ENCODE measurements around the gene OTOL1. TPM values are rescaled to one million over a fixed set of nuclear protein-coding genes. Genes with fewer than 3 reads are reported as not detected.

Gene OTOL1
- polyA plus RNA-seq (2013, experiment 1 of 2): not detected
- not detected for polyA plus RNA-seq (2013, experiment 2 of 2)

DNA sequence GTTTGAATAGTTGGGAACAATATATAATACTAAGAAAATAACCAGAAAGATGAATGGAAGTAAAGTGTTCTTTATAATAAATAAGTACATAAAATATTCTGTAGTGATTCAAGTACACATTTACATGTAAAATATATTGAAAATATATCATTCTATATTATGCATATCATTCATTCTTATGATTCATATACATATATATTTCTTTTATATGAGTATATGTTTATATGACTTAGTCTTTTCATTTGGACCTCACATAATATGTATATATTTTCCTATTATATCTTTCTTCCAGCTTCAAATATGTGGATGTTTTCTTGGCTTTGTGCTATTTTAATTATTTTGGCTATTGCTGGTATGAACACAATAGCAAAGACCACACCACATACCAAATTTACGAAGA lies at the start of gene OTOL1:
Gene OTOL1 (plus strand): TSS at position 301 of the 400 bp plus-strand sequence. CDS start 0 bp downstream, at position 301.
- Histone ChIP-seq H3K79me1 (ENCODE audit: low read depth, low read length) (no peaks in the 10 kb centered on the region), H3K36me3 (replicated peaks in 1 of 2; ENCODE audit: control insufficient read depth in 2 of 2, insufficient read depth in 2 of 2, low read length in 2 of 2) (no peaks in the 10 kb centered on the region), H4K91ac (ENCODE audit: low read depth, low read length, poor library complexity) (no peak within 1 kb of the TSS), H3K4me2 (ENCODE audit: insufficient read depth, low read length, poor library complexity, severe bottlenecking) (no peak within 1 kb of the TSS), H3K9ac (ENCODE audit: low read depth, low read length, poor library complexity) (no peak within 1 kb of the TSS), H3K4me3 (ENCODE audit: low read length in 2 of 2) (no peak within 1 kb of the TSS), H2AFZ (ENCODE audit: low read length) (no peak within 1 kb of the TSS), H3K4ac (ENCODE audit: low read length) (no peak within 1 kb of the TSS), H3K23ac (ENCODE audit: low read depth, low read length, poor library complexity) (no peak within 1 kb of the TSS), H2BK120ac (ENCODE audit: low read depth, low read length) (no peak within 1 kb of the TSS), H2BK15ac (ENCODE audit: low read length) (no peak within 1 kb of the TSS), H3K27me3 (ENCODE audit: control insufficient read depth in 3 of 3, insufficient read depth in 3 of 3, low read depth in 1 of 3, low read length in 3 of 3) (no peaks in the 10 kb centered on the region), H2BK5ac (ENCODE audit: low read length) (no peak within 1 kb of the TSS), H4K8ac (ENCODE audit: low read depth, low read length) (no peak within 1 kb of the TSS), H3K27ac (replicated peaks; ENCODE audit: low read length) (no peak within 1 kb of the TSS), H2AK5ac (ENCODE audit: low read depth, low read length) (no peak within 1 kb of the TSS), H2BK12ac (ENCODE audit: low read length) (no peak within 1 kb of the TSS), H3K14ac (ENCODE audit: low read length) (no peak within 1 kb of the TSS), H3K4me1 (ENCODE audit: control insufficient read depth in 2 of 2, insufficient read depth in 1 of 2, low read depth in 1 of 2, low read length in 2 of 2) (no peaks in the 10 kb centered on the region), H3K18ac (ENCODE audit: low read length) (no peak within 1 kb of the TSS), H3K9me3 (replicated peaks in 1 of 2; ENCODE audit: control insufficient read depth in 2 of 2, insufficient read depth in 1 of 2, low read depth in 1 of 2, low read length in 2 of 2) (peaks cover 0 to 3% of the 10 kb centered on the region in 2 donors)
- no CpG with 5 or more reads among the region's 1 CpG for WGBS, 2 donors (ENCODE audit: extremely low coverage in 2 of 2, insufficient read length in 2 of 2, insufficient replicate concordance in 1 of 2)
- no peak for DNase-seq (ENCODE audit: low spot score)

DNA sequence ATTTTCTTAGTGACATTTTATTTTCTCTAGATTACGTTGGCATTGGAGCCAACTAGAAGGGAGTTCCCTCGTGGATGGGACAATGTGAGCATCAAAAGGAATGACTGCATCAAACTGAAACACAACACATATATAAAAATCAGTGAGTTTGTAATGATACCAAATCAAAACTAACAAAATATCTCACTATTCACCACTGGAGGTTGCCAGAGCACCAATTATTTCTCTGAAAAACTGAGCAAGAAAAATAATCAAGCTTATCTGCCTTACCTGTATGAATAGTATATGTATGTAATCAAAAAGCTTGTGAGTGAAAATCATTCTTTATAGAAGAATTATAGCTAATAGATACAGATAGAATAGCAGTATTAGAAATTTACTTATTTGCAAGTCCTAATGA lies 46.8 kb upstream of the OTOL1 start:
- Histone ChIP-seq H2AK5ac (ENCODE audit: low read depth, low read length) (no peak overlapping the region), H3K9ac (ENCODE audit: low read depth, low read length, poor library complexity) (no peak overlapping the region), H3K4ac (ENCODE audit: low read length) (no peak overlapping the region), H3K4me3 (ENCODE audit: low read length in 2 of 2) (no peak overlapping the region), H2BK5ac (ENCODE audit: low read length) (no peak overlapping the region), H3K79me1 (ENCODE audit: low read depth, low read length) (no peaks in the 10 kb centered on the region), H3K4me1 (ENCODE audit: control insufficient read depth in 2 of 2, insufficient read depth in 1 of 2, low read depth in 1 of 2, low read length in 2 of 2) (peaks cover 0 to 6% of the 10 kb centered on the region in 2 donors), H3K36me3 (replicated peaks in 1 of 2; ENCODE audit: control insufficient read depth in 2 of 2, insufficient read depth in 2 of 2, low read length in 2 of 2) (no peaks in the 10 kb centered on the region), H3K23ac (ENCODE audit: low read depth, low read length, poor library complexity) (no peak overlapping the region), H2BK12ac (ENCODE audit: low read length) (no peak overlapping the region), H4K8ac (ENCODE audit: low read depth, low read length) (no peak overlapping the region), H2BK120ac (ENCODE audit: low read depth, low read length) (no peak overlapping the region), H3K4me2 (ENCODE audit: insufficient read depth, low read length, poor library complexity, severe bottlenecking) (no peak overlapping the region), H2AFZ (ENCODE audit: low read length) (no peak overlapping the region), H3K14ac (ENCODE audit: low read length) (no peak overlapping the region), H2BK15ac (ENCODE audit: low read length) (no peak overlapping the region), H3K18ac (ENCODE audit: low read length) (no peak overlapping the region), H4K91ac (ENCODE audit: low read depth, low read length, poor library complexity) (no peak overlapping the region), H3K27me3 (ENCODE audit: control insufficient read depth in 3 of 3, insufficient read depth in 3 of 3, low read depth in 1 of 3, low read length in 3 of 3) (no peaks in the 10 kb centered on the region), H3K27ac (replicated peaks; ENCODE audit: low read length) (no peak overlapping the region), H3K9me3 (replicated peaks in 1 of 2; ENCODE audit: control insufficient read depth in 2 of 2, insufficient read depth in 1 of 2, low read depth in 1 of 2, low read length in 2 of 2) (no peaks in the 10 kb centered on the region)
- DNase-seq (ENCODE audit: low spot score): no peak
- WGBS, 2 donors (ENCODE audit: extremely low coverage in 2 of 2, insufficient read length in 2 of 2, insufficient replicate concordance in 1 of 2): no CpG with 5 or more reads among the region's 2 CpGs

DNA sequence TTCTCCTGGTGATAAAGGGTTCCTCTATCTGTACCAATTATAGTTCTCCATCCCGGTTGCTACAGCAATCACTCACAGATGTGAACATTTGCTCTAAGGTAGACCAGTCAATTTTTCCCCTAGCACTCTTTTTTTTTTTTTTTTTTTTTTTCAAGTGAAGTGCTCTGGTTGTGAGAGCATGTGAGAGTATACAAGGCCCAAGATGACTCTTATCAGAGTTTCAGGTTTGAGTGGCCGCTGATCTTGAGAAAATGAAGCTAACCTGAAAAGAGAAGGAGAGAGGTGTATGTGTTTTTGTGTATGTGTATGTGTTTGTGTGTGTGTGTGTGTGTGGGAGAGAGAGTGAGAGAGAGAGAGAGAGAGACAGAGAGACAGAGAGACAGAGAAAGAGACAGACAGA lies 44.4 kb upstream of the OTOL1 start:
- no peak overlapping the region for H4K91ac ChIP-seq (ENCODE audit: low read depth, low read length, poor library complexity)
- H4K8ac ChIP-seq (ENCODE audit: low read depth, low read length): no peak overlapping the region
- H3K4me2 ChIP-seq (ENCODE audit: insufficient read depth, low read length, poor library complexity, severe bottlenecking): no peak overlapping the region
- no peak overlapping the region for H2BK15ac ChIP-seq (ENCODE audit: low read length)
- H3K4me3 ChIP-seq (ENCODE audit: low read length in 2 of 2): no peak overlapping the region
- H3K4me1 ChIP-seq (ENCODE audit: control insufficient read depth in 2 of 2, insufficient read depth in 1 of 2, low read depth in 1 of 2, low read length in 2 of 2): peaks cover 0 to 10% of the 10 kb centered on the region in 2 donors
- H2AK5ac ChIP-seq (ENCODE audit: low read depth, low read length): no peak overlapping the region
- H3K9ac ChIP-seq (ENCODE audit: low read depth, low read length, poor library complexity): no peak overlapping the region
- no peaks in the 10 kb centered on the region for H3K27me3 ChIP-seq (ENCODE audit: control insufficient read depth in 3 of 3, insufficient read depth in 3 of 3, low read depth in 1 of 3, low read length in 3 of 3)
- H2BK5ac ChIP-seq (ENCODE audit: low read length): no peak overlapping the region
- H3K4ac ChIP-seq (ENCODE audit: low read length): no peak overlapping the region
- H2AFZ ChIP-seq (ENCODE audit: low read length): no peak overlapping the region
- no peaks in the 10 kb centered on the region for H3K36me3 ChIP-seq (replicated peaks in 1 of 2; ENCODE audit: control insufficient read depth in 2 of 2, insufficient read depth in 2 of 2, low read length in 2 of 2)
- WGBS, 2 donors (ENCODE audit: extremely low coverage in 2 of 2, insufficient read length in 2 of 2, insufficient replicate concordance in 1 of 2): no CpG with 5 or more reads among the region's 2 CpGs
- H3K14ac ChIP-seq (ENCODE audit: low read length): no peak overlapping the region
- no peak for DNase-seq (ENCODE audit: low spot score)
- no peak overlapping the region for H3K27ac ChIP-seq (replicated peaks; ENCODE audit: low read length)
- peaks cover 0 to 20% of the 10 kb centered on the region in 2 donors for H3K9me3 ChIP-seq (replicated peaks in 1 of 2; ENCODE audit: control insufficient read depth in 2 of 2, insufficient read depth in 1 of 2, low read depth in 1 of 2, low read length in 2 of 2)
- H2BK12ac ChIP-seq (ENCODE audit: low read length): no peak overlapping the region
- H3K23ac ChIP-seq (ENCODE audit: low read depth, low read length, poor library complexity): no peak overlapping the region
- H3K18ac ChIP-seq (ENCODE audit: low read length): no peak overlapping the region
- peak overlapping the region; percentile 81 for H2BK120ac ChIP-seq (ENCODE audit: low read depth, low read length)
- no peaks in the 10 kb centered on the region for H3K79me1 ChIP-seq (ENCODE audit: low read depth, low read length)

DNA sequence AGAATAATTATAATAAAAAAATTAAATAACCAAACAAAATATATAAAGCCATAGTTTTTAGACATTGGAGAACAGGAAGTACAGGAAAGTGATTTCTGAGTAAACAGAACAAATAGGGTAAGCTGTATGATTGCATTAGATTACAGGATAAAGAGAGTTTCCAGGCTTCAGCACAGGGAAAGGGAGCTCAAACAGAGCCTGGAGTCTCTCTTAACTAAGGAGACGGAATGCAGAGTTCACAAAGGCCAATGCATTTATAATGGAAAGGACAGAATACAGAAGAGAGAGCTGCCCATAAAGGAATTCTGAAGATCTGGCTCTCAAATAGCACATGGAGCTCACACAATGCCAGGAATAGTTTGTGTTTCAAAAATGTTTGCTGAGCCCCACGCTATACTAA lies 42.0 kb upstream of the OTOL1 start:
- H2BK120ac ChIP-seq (ENCODE audit: low read depth, low read length): no peak overlapping the region

More for the DNA sequence above, 42.0 kb upstream of the OTOL1 start:
- peak overlapping the region; percentile 54 for H2AFZ ChIP-seq (ENCODE audit: low read length)
- H4K8ac ChIP-seq (ENCODE audit: low read depth, low read length): no peak overlapping the region
- no peaks in the 10 kb centered on the region for H3K27me3 ChIP-seq (ENCODE audit: control insufficient read depth in 3 of 3, insufficient read depth in 3 of 3, low read depth in 1 of 3, low read length in 3 of 3)
- H3K9me3 ChIP-seq (replicated peaks in 1 of 2; ENCODE audit: control insufficient read depth in 2 of 2, insufficient read depth in 1 of 2, low read depth in 1 of 2, low read length in 2 of 2): peaks cover 0 to 20% of the 10 kb centered on the region in 2 donors
- no peak overlapping the region for H2BK15ac ChIP-seq (ENCODE audit: low read length)
- no peak overlapping the region for H3K4ac ChIP-seq (ENCODE audit: low read length)
- no peak overlapping the region for H3K14ac ChIP-seq (ENCODE audit: low read length)
- peak; percentile 76 for DNase-seq (ENCODE audit: low spot score)
- no CpG with 5 or more reads among the region's 2 CpGs for whole genome bisulfite sequencing, 2 donors (ENCODE audit: extremely low coverage in 2 of 2, insufficient read length in 2 of 2, insufficient replicate concordance in 1 of 2)
- H2AK5ac ChIP-seq (ENCODE audit: low read depth, low read length): no peak overlapping the region
- no peaks in the 10 kb centered on the region for H3K79me1 ChIP-seq (ENCODE audit: low read depth, low read length)
- no peak overlapping the region for H3K23ac ChIP-seq (ENCODE audit: low read depth, low read length, poor library complexity)
- peaks cover 0 to 10% of the 10 kb centered on the region in 2 donors for H3K4me1 ChIP-seq (ENCODE audit: control insufficient read depth in 2 of 2, insufficient read depth in 1 of 2, low read depth in 1 of 2, low read length in 2 of 2)
- H2BK5ac ChIP-seq (ENCODE audit: low read length): no peak overlapping the region
- no peak overlapping the region for H4K91ac ChIP-seq (ENCODE audit: low read depth, low read length, poor library complexity)
- H2BK12ac ChIP-seq (ENCODE audit: low read length): no peak overlapping the region
- no peaks in the 10 kb centered on the region for H3K36me3 ChIP-seq (replicated peaks in 1 of 2; ENCODE audit: control insufficient read depth in 2 of 2, insufficient read depth in 2 of 2, low read length in 2 of 2)
- H3K9ac ChIP-seq (ENCODE audit: low read depth, low read length, poor library complexity): no peak overlapping the region
- peak overlapping the region; percentile 73 for H3K27ac ChIP-seq (replicated peaks; ENCODE audit: low read length)
- H3K4me2 ChIP-seq (ENCODE audit: insufficient read depth, low read length, poor library complexity, severe bottlenecking): no peak overlapping the region
- no peak overlapping the region for H3K18ac ChIP-seq (ENCODE audit: low read length)
- H3K4me3 ChIP-seq (ENCODE audit: low read length in 2 of 2): no peak overlapping the region

Measured in neuronal stem cell (in vitro differentiated cells).